ENCODE results near the gene CTBP2.

The CTBP2 gene

DNA sequence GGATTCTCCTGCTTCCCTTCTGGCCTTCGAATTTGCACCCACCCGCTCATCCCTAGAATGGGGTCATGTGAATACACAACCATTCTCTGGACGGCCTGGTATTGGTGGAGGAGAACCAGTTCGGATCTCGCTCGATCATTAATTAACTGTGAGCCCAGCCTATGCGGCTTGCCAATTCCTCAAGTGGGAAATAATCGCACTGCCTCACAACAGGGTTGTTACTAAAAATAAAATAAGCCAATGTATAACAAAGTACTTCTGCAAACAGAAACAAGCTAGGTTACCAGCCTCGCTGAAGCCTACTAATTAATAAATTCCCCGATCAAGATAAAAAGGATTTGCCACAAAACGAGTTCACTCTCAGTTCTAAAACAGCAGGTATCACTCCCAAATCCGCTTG is 16.2 kb downstream of the CTBP2 start:
- peaks cover 1% of the 10 kb centered on the region for H3K36me3 ChIP-seq (ENCODE audit: control insufficient read depth, insufficient read depth, low read length)
- no peak overlapping the region for H3K18ac ChIP-seq (ENCODE audit: low read length)
- H2BK15ac ChIP-seq (replicated peaks; ENCODE audit: low read depth), result no peak overlapping the region
- DNase-seq, result no peak
- H3K79me1 ChIP-seq (ENCODE audit: low read length), result peaks cover 13% of the 10 kb centered on the region
- H3K4me3 ChIP-seq (ENCODE audit: low read length), result no peak overlapping the region
- WGBS (ENCODE audit: extremely low coverage, insufficient coverage, low lambda C conversion rate), result no CpG with 5 or more reads among the region's 12 CpGs
- no peak overlapping the region for H4K8ac ChIP-seq (ENCODE audit: low read depth, low read length)
- no peak overlapping the region for H3K23ac ChIP-seq (ENCODE audit: low read length)
- H3K4me1 ChIP-seq (ENCODE audit: control insufficient read depth, low read depth, low read length), result peaks cover 20% of the 10 kb centered on the region
- no peak overlapping the region for H2BK5ac ChIP-seq (ENCODE audit: low read length)
- no peak overlapping the region for H2BK120ac ChIP-seq (ENCODE audit: low read depth, low read length)
- no peak overlapping the region for H2AK5ac ChIP-seq (ENCODE audit: low read length)
- no peak overlapping the region for H3K9ac ChIP-seq (ENCODE audit: low read length)
- H3K27me3 ChIP-seq (ENCODE audit: insufficient read depth, low read length, poor library complexity), result no peaks in the 10 kb centered on the region
- H3K27ac ChIP-seq (ENCODE audit: low read depth, low read length), result no peak overlapping the region
- H4K5ac ChIP-seq (ENCODE audit: low read length), result no peak overlapping the region
- no peak overlapping the region for H3K56ac ChIP-seq (ENCODE audit: low read length)
- H3K4ac ChIP-seq (ENCODE audit: low read depth, low read length), result no peak overlapping the region
- H3K79me2 ChIP-seq (ENCODE audit: control insufficient read depth, insufficient read depth, low read length), result peaks cover 99% of the 10 kb centered on the region
- H3K4me2 ChIP-seq (ENCODE audit: low read length), result no peak overlapping the region

DNA sequence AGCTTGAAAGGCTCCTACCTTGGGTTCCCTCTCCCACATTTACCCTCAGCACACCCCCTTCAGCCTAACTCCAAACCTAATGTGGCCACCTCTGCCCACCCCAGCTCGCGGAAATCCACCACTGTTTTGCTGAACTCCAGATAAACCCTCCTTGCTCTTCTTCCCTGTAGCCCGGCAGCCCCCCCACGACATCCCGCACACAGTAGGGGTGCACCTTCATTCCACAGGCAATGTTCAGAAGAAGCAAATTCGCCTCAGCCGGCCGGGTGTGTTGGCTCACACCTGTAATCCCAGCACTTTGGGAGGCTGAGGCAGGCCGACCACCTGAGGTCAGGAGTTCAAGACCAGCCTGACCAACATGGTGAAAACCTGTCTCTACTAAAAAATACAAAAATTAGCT is 17.4 kb downstream of the CTBP2 start:
- WGBS (ENCODE audit: extremely low coverage, insufficient coverage, low lambda C conversion rate), result no CpG with 5 or more reads among the region's 9 CpGs
- no peak overlapping the region for H4K5ac ChIP-seq (ENCODE audit: low read length)
- peaks cover under 1% of the 10 kb centered on the region for H3K36me3 ChIP-seq (ENCODE audit: control insufficient read depth, insufficient read depth, low read length)
- H3K4me3 ChIP-seq (ENCODE audit: low read length), result no peak overlapping the region
- H3K27me3 ChIP-seq (ENCODE audit: insufficient read depth, low read length, poor library complexity), result no peaks in the 10 kb centered on the region
- no peak overlapping the region for H2BK120ac ChIP-seq (ENCODE audit: low read depth, low read length)
- no peak overlapping the region for H2BK15ac ChIP-seq (replicated peaks; ENCODE audit: low read depth)
- H2AK5ac ChIP-seq (ENCODE audit: low read length), result no peak overlapping the region
- H3K79me2 ChIP-seq (ENCODE audit: control insufficient read depth, insufficient read depth, low read length), result peaks cover 98% of the 10 kb centered on the region
- H3K18ac ChIP-seq (ENCODE audit: low read length), result no peak overlapping the region
- H3K4me2 ChIP-seq (ENCODE audit: low read length), result no peak overlapping the region
- H2BK5ac ChIP-seq (ENCODE audit: low read length), result no peak overlapping the region
- peaks cover 12% of the 10 kb centered on the region for H3K79me1 ChIP-seq (ENCODE audit: low read length)
- H3K23ac ChIP-seq (ENCODE audit: low read length), result no peak overlapping the region
- no peak for DNase-seq
- no peak overlapping the region for H3K9ac ChIP-seq (ENCODE audit: low read length)
- no peak overlapping the region for H3K27ac ChIP-seq (ENCODE audit: low read depth, low read length)
- no peak overlapping the region for H3K4ac ChIP-seq (ENCODE audit: low read depth, low read length)
- no peak overlapping the region for H4K8ac ChIP-seq (ENCODE audit: low read depth, low read length)
- H3K56ac ChIP-seq (ENCODE audit: low read length), result no peak overlapping the region
- peaks cover 12% of the 10 kb centered on the region for H3K4me1 ChIP-seq (ENCODE audit: control insufficient read depth, low read depth, low read length)

GRCh38 chr10:125141860-125142484 is 18.4 kb downstream of the CTBP2 start:
- H4K5ac ChIP-seq (ENCODE audit: low read length), result no peak overlapping the region
- WGBS (ENCODE audit: extremely low coverage, insufficient coverage, low lambda C conversion rate), result no CpG with 5 or more reads among the region's 12 CpGs
- no peak overlapping the region for H3K4me2 ChIP-seq (ENCODE audit: low read length)
- peaks cover 12% of the 10 kb centered on the region for H3K4me1 ChIP-seq (ENCODE audit: control insufficient read depth, low read depth, low read length)
- no peak overlapping the region for H3K23ac ChIP-seq (ENCODE audit: low read length)
- no peaks in the 10 kb centered on the region for H3K36me3 ChIP-seq (ENCODE audit: control insufficient read depth, insufficient read depth, low read length)
- H3K56ac ChIP-seq (ENCODE audit: low read length), result no peak overlapping the region
- H2BK5ac ChIP-seq (ENCODE audit: low read length), result no peak overlapping the region
- DNase-seq, result no peak
- no peak overlapping the region for H3K27ac ChIP-seq (ENCODE audit: low read depth, low read length)
- no peaks in the 10 kb centered on the region for H3K27me3 ChIP-seq (ENCODE audit: insufficient read depth, low read length, poor library complexity)
- no peak overlapping the region for H2BK120ac ChIP-seq (ENCODE audit: low read depth, low read length)
- no peak overlapping the region for H2BK15ac ChIP-seq (replicated peaks; ENCODE audit: low read depth)
- H3K79me1 ChIP-seq (ENCODE audit: low read length), result peaks cover 11% of the 10 kb centered on the region
- H3K4me3 ChIP-seq (ENCODE audit: low read length), result no peak overlapping the region
- H3K9ac ChIP-seq (ENCODE audit: low read length), result no peak overlapping the region
- H2AK5ac ChIP-seq (ENCODE audit: low read length), result no peak overlapping the region
- H3K4ac ChIP-seq (ENCODE audit: low read depth, low read length), result no peak overlapping the region
- no peak overlapping the region for H4K8ac ChIP-seq (ENCODE audit: low read depth, low read length)
- H3K79me2 ChIP-seq (ENCODE audit: control insufficient read depth, insufficient read depth, low read length), result peaks cover 98% of the 10 kb centered on the region
- no peak overlapping the region for H3K18ac ChIP-seq (ENCODE audit: low read length)

- H3K4me1 ChIP-seq (ENCODE audit: control insufficient read depth, low read depth, low read length), result peaks cover 15% of the 10 kb centered on the region
- H3K27ac ChIP-seq (ENCODE audit: low read depth, low read length), result no peak overlapping the region
- no CpG with 5 or more reads among the region's 16 CpGs for WGBS (ENCODE audit: extremely low coverage, insufficient coverage, low lambda C conversion rate)
- no peak for DNase-seq
- no peak overlapping the region for H4K5ac ChIP-seq (ENCODE audit: low read length)
- H3K4me2 ChIP-seq (ENCODE audit: low read length), result no peak overlapping the region
- no peak overlapping the region for H3K18ac ChIP-seq (ENCODE audit: low read length)
- H2AK5ac ChIP-seq (ENCODE audit: low read length), result no peak overlapping the region
- no peaks in the 10 kb centered on the region for H3K36me3 ChIP-seq (ENCODE audit: control insufficient read depth, insufficient read depth, low read length)
- H4K8ac ChIP-seq (ENCODE audit: low read depth, low read length), result no peak overlapping the region
- no peak overlapping the region for H3K56ac ChIP-seq (ENCODE audit: low read length)
- peaks cover 12% of the 10 kb centered on the region for H3K79me1 ChIP-seq (ENCODE audit: low read length)
- H3K4ac ChIP-seq (ENCODE audit: low read depth, low read length), result no peak overlapping the region
- no peak overlapping the region for H2BK5ac ChIP-seq (ENCODE audit: low read length)
- peaks cover 98% of the 10 kb centered on the region for H3K79me2 ChIP-seq (ENCODE audit: control insufficient read depth, insufficient read depth, low read length)
- H2BK15ac ChIP-seq (replicated peaks; ENCODE audit: low read depth), result no peak overlapping the region
- H3K27me3 ChIP-seq (ENCODE audit: insufficient read depth, low read length, poor library complexity), result no peaks in the 10 kb centered on the region
- H3K4me3 ChIP-seq (ENCODE audit: low read length), result no peak overlapping the region
- H2BK120ac ChIP-seq (ENCODE audit: low read depth, low read length), result no peak overlapping the region
- H3K23ac ChIP-seq (ENCODE audit: low read length), result no peak overlapping the region
- H3K9ac ChIP-seq (ENCODE audit: low read length), result no peak overlapping the region
Observed at GRCh38 chr10:125141150-125141859, 19.1 kb downstream of the CTBP2 start.

DNA sequence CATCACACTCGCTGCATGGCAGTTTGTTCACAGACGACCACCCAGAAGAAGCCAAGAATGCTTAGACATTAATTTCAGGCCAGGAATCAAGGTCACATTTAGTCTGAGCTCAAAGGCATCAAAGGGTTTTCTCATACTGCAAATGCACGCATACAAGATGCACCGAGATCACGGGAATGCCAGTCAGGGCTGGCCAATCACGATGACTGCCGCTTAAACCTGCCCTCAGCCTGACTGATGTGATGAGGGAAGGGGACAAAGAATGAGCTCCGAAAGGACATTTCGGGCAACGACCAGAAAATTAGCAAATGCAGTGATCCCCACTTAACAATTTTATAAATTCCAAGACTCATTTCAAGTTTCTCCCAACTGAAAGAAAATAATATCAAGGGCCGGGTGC is 20.2 kb downstream of the CTBP2 start:
- no peak overlapping the region for H2BK5ac ChIP-seq (ENCODE audit: low read length)
- no peak overlapping the region for H3K18ac ChIP-seq (ENCODE audit: low read length)
- H3K4me1 ChIP-seq (ENCODE audit: control insufficient read depth, low read depth, low read length), result peaks cover 18% of the 10 kb centered on the region
- no peak for DNase-seq
- H3K23ac ChIP-seq (ENCODE audit: low read length), result no peak overlapping the region
- H3K4me2 ChIP-seq (ENCODE audit: low read length), result no peak overlapping the region
- H2BK15ac ChIP-seq (replicated peaks; ENCODE audit: low read depth), result no peak overlapping the region
- no peak overlapping the region for H3K56ac ChIP-seq (ENCODE audit: low read length)
- no peaks in the 10 kb centered on the region for H3K27me3 ChIP-seq (ENCODE audit: insufficient read depth, low read length, poor library complexity)
- H2AK5ac ChIP-seq (ENCODE audit: low read length), result no peak overlapping the region
- no peak overlapping the region for H3K27ac ChIP-seq (ENCODE audit: low read depth, low read length)
- no peak overlapping the region for H3K9ac ChIP-seq (ENCODE audit: low read length)
- no peak overlapping the region for H4K5ac ChIP-seq (ENCODE audit: low read length)
- WGBS (ENCODE audit: extremely low coverage, insufficient coverage, low lambda C conversion rate), result no CpG with 5 or more reads among the region's 11 CpGs
- peaks cover 14% of the 10 kb centered on the region for H3K79me1 ChIP-seq (ENCODE audit: low read length)
- H3K4me3 ChIP-seq (ENCODE audit: low read length), result no peak overlapping the region
- no peak overlapping the region for H4K8ac ChIP-seq (ENCODE audit: low read depth, low read length)
- no peak overlapping the region for H2BK120ac ChIP-seq (ENCODE audit: low read depth, low read length)
- H3K36me3 ChIP-seq (ENCODE audit: control insufficient read depth, insufficient read depth, low read length), result no peaks in the 10 kb centered on the region
- no peak overlapping the region for H3K4ac ChIP-seq (ENCODE audit: low read depth, low read length)
- H3K79me2 ChIP-seq (ENCODE audit: control insufficient read depth, insufficient read depth, low read length), result peaks cover 98% of the 10 kb centered on the region
